Tibial nerve (tissue), 3 donors: ENCODE data around the gene SYCP2L.

ENCODE experiments used
- CTCF ChIP-seq, 5 experiments: fragments of 200-600 bp in 3 of 5; fragments of 450-650 bp in 2 of 5; sonication (generic) in 3 of 5; IDR thresholded peaks; one replicate each; pipeline ENCODE4 v1.5.1; 2016 to 2019; ENCODE audit warnings: antibody characterized with exemption in 5 of 5, mild to moderate bottlenecking in 3 of 5, moderate library complexity in 2 of 5
- POLR2A ChIP-seq, 2 donors: fragments of 450-650 bp; IDR thresholded peaks; one replicate each; pipeline ENCODE4 v1.6.1; 2017; ENCODE audit warnings: antibody characterized with exemption in 2 of 2, mild to moderate bottlenecking in 2 of 2, moderate library complexity in 2 of 2

- TF ChIP-seq CTCF (IDR thresholded peaks at IDR 0.05), result no peak
- TF ChIP-seq POLR2A (IDR thresholded peaks at IDR 0.05), result no peak
Observed at GRCh38 chr6:10962673-10963072, 75.8 kb downstream of the SYCP2L start.
